H1 (cell line): ENCODE measurements around the gene CSGALNACT2. TPM values are rescaled to one million over a fixed set of nuclear protein-coding genes. Genes with fewer than 3 reads are reported as not detected.

Experiments used
- SP4 ChIP-seq: IDR thresholded peaks from 2 replicates; pipeline ENCODE4 v1.6.1; 2012; ENCODE audit warnings: low read length, inconsistent platforms
- polyA plus RNA-seq, 7 experiments: library from polyadenylated mRNA; depleted of rRNA in 3 of 7; stranded (reverse) in 5 of 7; unstranded in 2 of 7; fragments of >200 nt in 5 of 7; fragments of 200-250 nt in 2 of 7; gene quantifications; 1 replicate in 5 of 7; 2 replicates in 1 of 7; 4 replicates in 1 of 7; pipeline versions ENCODE4 v1.2.1 to v1.2.3, GENCODE V29; 2011 to 2013; ENCODE audit warnings: missing spikeins in 2 of 7, mixed read lengths in 2 of 7
- total RNA-seq: library from RNA; stranded (reverse); fragmentation: NEBNext Ultra II Directional; extraction: Animal tissue kit (Norgen Biotek cat#: 25700); gene quantifications from 2 replicates; pipeline ENCODE4 v1.2.1, GENCODE V29; 2021

CSGALNACT2 gene
- total and polyA plus RNA-seq, 2 of the 8 experiments (the other 6 are each of a cell fraction or from before 2014, with no cell fraction given), result 2.6 to 5.3 TPM

DNA sequence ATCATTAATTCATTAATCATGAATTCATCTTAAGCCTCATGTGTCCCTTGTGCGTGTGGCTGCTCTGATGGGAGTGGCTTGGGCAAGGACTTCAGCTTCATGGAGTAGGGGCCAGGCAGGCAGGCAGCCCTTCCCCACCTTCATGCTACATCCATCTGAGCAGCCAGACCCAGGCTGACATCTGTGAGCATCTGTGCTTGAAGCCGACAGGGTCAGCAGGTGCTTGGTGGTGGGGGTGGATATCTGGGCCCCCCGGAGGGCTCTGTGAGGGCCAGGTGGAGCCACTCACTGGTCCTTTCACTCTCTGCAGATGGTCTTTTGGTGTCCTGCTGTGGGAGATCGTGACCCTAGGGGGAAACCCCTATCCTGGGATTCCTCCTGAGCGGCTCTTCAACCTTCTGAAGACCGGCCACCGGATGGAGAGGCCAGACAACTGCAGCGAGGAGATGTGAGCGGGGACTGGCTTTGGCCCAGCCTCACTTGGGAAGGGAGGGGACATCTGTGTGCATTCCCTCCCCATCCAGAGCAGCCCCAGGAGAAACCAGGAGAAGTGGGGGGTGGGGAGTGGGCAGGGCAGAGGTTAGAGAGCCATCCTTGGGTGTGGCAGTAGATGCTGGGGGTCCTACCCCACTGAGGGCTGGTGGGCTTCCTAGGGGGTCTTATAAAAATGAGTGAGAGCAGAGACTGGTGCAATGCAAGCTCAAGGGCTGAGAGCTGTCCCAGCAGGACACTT is 14.7 kb upstream of the CSGALNACT2 start (continued):
- no peak for TF ChIP-seq SP4
